Prostate gland (tissue), 2 donors: Measurements from ENCODE around the gene GRK2. TPM values are rescaled to one million over a fixed set of nuclear protein-coding genes. Genes with fewer than 3 reads are reported as not detected.

Source experiments
- DNase-seq: peaks from one replicate; pipeline ENCODE4 v3.0.0-alpha.2; 2019; ENCODE audit warnings: low spot score
- H3K27ac ChIP-seq, 2 donors: fragments of 200-600 bp; sonication (generic); 2 replicates each; pipeline ENCODE4 v1.5.1; 2017 to 2019
- H3K27me3 ChIP-seq: fragments of 200-600 bp; sonication (generic); replicated peaks from 2 replicates; pipeline ENCODE4 v1.5.1; 2019; ENCODE audit not compliant: insufficient read depth
- H3K36me3 ChIP-seq, 2 donors: fragments of 200-600 bp; sonication (generic); 1 replicate in 1 of 2; 2 replicates in 1 of 2; pipeline versions ENCODE4 v1.5.1 to v1.8.1; 2017 to 2019
- H3K4me1 ChIP-seq: fragments of 200-600 bp; sonication (generic); replicated peaks from 2 replicates; pipeline ENCODE4 v1.5.1; 2019
- H3K4me3 ChIP-seq, 2 donors: fragments of 200-600 bp; sonication (generic); 2 replicates each; pipeline ENCODE4 v1.5.1; 2017 to 2019
- H3K9me3 ChIP-seq: fragments of 200-600 bp; sonication (generic); 2 replicates; pipeline ENCODE4 v1.5.1; 2017
- POLR2A ChIP-seq: fragments of 450-650 bp; IDR thresholded peaks from one replicate; pipeline ENCODE4 v1.6.1; 2016; ENCODE audit warnings: antibody characterized with exemption, mild to moderate bottlenecking
- POLR2AphosphoS5 ChIP-seq: sonication (generic); formaldehyde crosslinking; IDR thresholded peaks from one replicate; pipeline ENCODE4 v1.6.1; 2017; ENCODE audit warnings: antibody characterized with exemption
- WGBS: methylation state at CpG from one replicate; pipeline ENCODE4 v1.1.5; 2018; 5-methylcytosine and 5-hydroxymethylcytosine counted together
- intact Hi-C: fragments of 100-400 bp; cut with DNase I; formaldehyde crosslinking; loops from one replicate; pipeline ENCODE4 v1.14.2; 2022
- total RNA-seq, 2 donors: library from RNA; depleted of rRNA; stranded (reverse); fragments of >200 nt; gene quantifications; one replicate each; pipeline ENCODE4 v1.1.0, GENCODE V29; 2016
- TF ChIP-seq, protein P1 (sequence below), 4 experiments: fragments of 200-600 bp in 2 of 4; fragments of 450-650 bp in 2 of 4; sonication (generic) in 2 of 4; IDR thresholded peaks; 1 replicate in 3 of 4; 2 replicates in 1 of 4; pipeline ENCODE4 v1.5.1; 2016 to 2019; ENCODE audit warnings: antibody characterized with exemption in 4 of 4, mild to moderate bottlenecking in 2 of 4, moderate library complexity in 2 of 4

GRK2 gene
- total RNA-seq, 2 donors from 2014 or later = 102 to 111 TPM

DNA sequence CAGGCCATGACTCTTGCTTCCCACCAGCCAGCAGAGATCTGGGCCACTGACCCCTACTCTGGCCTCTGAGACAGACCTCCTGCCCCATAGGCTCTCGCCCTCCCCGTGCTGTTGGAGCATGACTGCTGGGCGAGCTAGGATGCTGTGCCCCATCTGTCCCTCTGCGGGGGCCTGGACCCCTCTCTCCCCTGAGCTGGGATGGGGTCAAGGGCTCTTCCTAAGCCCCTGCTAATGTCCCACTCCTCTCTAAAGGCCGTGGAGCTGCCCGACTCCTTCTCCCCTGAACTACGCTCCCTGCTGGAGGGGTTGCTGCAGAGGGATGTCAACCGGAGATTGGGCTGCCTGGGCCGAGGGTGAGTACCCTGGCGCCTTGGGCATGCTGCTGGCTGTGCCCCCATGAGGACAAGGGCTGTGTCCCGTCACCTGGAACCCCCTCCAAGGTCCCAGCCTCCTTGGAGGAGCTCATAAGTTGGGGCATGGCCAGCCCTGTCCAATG is 16.7 kb downstream of the GRK2 start:
- 86% methylated on average over 10 of the region's 11 CpGs for WGBS
- Histone ChIP-seq H3K4me1 (peaks cover 7% of the 10 kb centered on the region), H3K36me3 (peaks cover 29 to 67% of the 10 kb centered on the region in 2 donors)

GRCh38 chr11:67283481-67283963 is 17.2 kb downstream of the GRK2 start:
- Histone ChIP-seq H3K4me3 (no peak overlapping the region), H3K4me1 (peaks cover 11% of the 10 kb centered on the region), H3K36me3 (peaks cover 29 to 67% of the 10 kb centered on the region in 2 donors), H3K27ac (no peak overlapping the region), H3K27me3 (no peaks in the 10 kb centered on the region), H3K9me3 (no peaks in the 10 kb centered on the region)
- 82% methylated on average over 10 of the region's 13 CpGs for WGBS
- TF ChIP-seq POLR2A (no peak), POLR2AphosphoS5 (no peak)
- TF ChIP-seq, protein P1, sequence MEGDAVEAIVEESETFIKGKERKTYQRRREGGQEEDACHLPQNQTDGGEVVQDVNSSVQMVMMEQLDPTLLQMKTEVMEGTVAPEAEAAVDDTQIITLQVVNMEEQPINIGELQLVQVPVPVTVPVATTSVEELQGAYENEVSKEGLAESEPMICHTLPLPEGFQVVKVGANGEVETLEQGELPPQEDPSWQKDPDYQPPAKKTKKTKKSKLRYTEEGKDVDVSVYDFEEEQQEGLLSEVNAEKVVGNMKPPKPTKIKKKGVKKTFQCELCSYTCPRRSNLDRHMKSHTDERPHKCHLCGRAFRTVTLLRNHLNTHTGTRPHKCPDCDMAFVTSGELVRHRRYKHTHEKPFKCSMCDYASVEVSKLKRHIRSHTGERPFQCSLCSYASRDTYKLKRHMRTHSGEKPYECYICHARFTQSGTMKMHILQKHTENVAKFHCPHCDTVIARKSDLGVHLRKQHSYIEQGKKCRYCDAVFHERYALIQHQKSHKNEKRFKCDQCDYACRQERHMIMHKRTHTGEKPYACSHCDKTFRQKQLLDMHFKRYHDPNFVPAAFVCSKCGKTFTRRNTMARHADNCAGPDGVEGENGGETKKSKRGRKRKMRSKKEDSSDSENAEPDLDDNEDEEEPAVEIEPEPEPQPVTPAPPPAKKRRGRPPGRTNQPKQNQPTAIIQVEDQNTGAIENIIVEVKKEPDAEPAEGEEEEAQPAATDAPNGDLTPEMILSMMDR (IDR thresholded peaks at IDR 0.05) = no peak
- intact Hi-C loops = no loop called here
- DNase-seq = no peak

More for the DNA sequence above, 16.7 kb downstream of the GRK2 start:
- Histone ChIP-seq H3K27me3 (no peaks in the 10 kb centered on the region), H3K27ac (no peak overlapping the region), H3K9me3 (no peaks in the 10 kb centered on the region), H3K4me3 (no peak overlapping the region)
- intact Hi-C loops = no loop called here
- DNase-seq = no peak
- TF ChIP-seq POLR2AphosphoS5 = no peak
- TF ChIP-seq, protein P1 (IDR thresholded peaks at IDR 0.05) = no peak
- TF ChIP-seq POLR2A = no peak

GRCh38 chr11:67284811-67285540 is 18.7 kb downstream of the GRK2 start:
- H3K4me1 ChIP-seq = peaks cover 11% of the 10 kb centered on the region
- H3K27me3 ChIP-seq = no peaks in the 10 kb centered on the region
- H3K9me3 ChIP-seq = no peaks in the 10 kb centered on the region
- H3K4me3 ChIP-seq = no peak overlapping the region
- DNase-seq = no peak
- H3K27ac ChIP-seq = no peak overlapping the region
- 85% methylated on average over 45 of the region's 45 CpGs for WGBS
- intact Hi-C loops = no loop called here
- peaks cover 23 to 64% of the 10 kb centered on the region in 2 donors for H3K36me3 ChIP-seq
- no peak for TF ChIP-seq POLR2AphosphoS5
- no peak for TF ChIP-seq POLR2A
- TF ChIP-seq, protein P1 (IDR thresholded peaks at IDR 0.05) = no peak

GRCh38 chr11:67285541-67286498 is 19.5 kb downstream of the GRK2 start:
- no peaks in the 10 kb centered on the region for H3K27me3 ChIP-seq

More at GRCh38 chr11:67285541-67286498, 19.5 kb downstream of the GRK2 start:
- no peak for DNase-seq
- Histone ChIP-seq H3K9me3 (no peaks in the 10 kb centered on the region), H3K27ac (peak overlapping the region; percentile 89 to 93), H3K4me3 (no peak overlapping the region), H3K4me1 (peaks cover 11% of the 10 kb centered on the region), H3K36me3 (peaks cover 23 to 56% of the 10 kb centered on the region in 2 donors)
- intact Hi-C loops = no loop called here
- WGBS = 87% methylated on average over 34 of the region's 39 CpGs
- no peak for TF ChIP-seq POLR2A
- TF ChIP-seq, protein P1 (IDR thresholded peaks at IDR 0.05) = no peak
- no peak for TF ChIP-seq POLR2AphosphoS5
